B cell (primary cell): ENCODE measurements around the gene PACSIN2. TPM values are rescaled to one million over a fixed set of nuclear protein-coding genes. Genes with fewer than 3 reads are reported as not detected.

Source experiments
- ATAC-seq: fragments of 200-7000 bp; cut with Tn5 transposase; one replicate; pipeline ENCODE4 v1.10.0; 2021; ENCODE audit warnings: low read depth, mild to moderate bottlenecking, moderate number of reproducible peaks, moderate library complexity
- CTCF ChIA-PET: fragments of 350-600 bp; sonication (Branson Sonifier 250); formaldehyde crosslinking; loops from one replicate; lab custom pipeline; 2021; ENCODE audit warnings: antibody characterized with exemption, inconsistent platforms; lab: Charles Lee
- POLR2A ChIA-PET: fragments of 350-600 bp; sonication (Branson Sonifier 250); formaldehyde crosslinking; loops from one replicate; lab custom pipeline; 2021; ENCODE audit warnings: antibody characterized with exemption; lab: Charles Lee
- DNase-seq: peaks from one replicate; pipeline ENCODE4 v3.0.0; 2013
- H2AFZ ChIP-seq: 2 replicates; pipeline ENCODE4 v1.6.1; 2012; ENCODE audit warnings: mild to moderate bottlenecking, low read depth, low read length; ENCODE audit not compliant: insufficient read depth, poor library complexity, severe bottlenecking
- H3K27ac ChIP-seq, 2 donors: 1 replicate in 1 of 2; 2 replicates in 1 of 2; pipeline ENCODE4 v1.5.1; 2012 to 2013; ENCODE audit warnings: low read length in 2 of 2, mild to moderate bottlenecking in 2 of 2, moderate library complexity in 1 of 2
- H3K27me3 ChIP-seq, 4 experiments: fragments of 200-600 bp in 1 of 4; sonication (generic) in 1 of 4; replicated peaks in 1 of 4; 1 replicate in 2 of 4; 2 replicates in 2 of 4; pipeline versions ENCODE4 v1.6.1 to v1.7.0; 2013 to 2016; ENCODE audit warnings: low read length in 3 of 4, mild to moderate bottlenecking in 2 of 4, mixed read lengths in 1 of 4, moderate library complexity in 1 of 4; ENCODE audit not compliant: insufficient read depth in 4 of 4, control insufficient read depth in 3 of 4; ENCODE audit errors: control extremely low read depth in 1 of 4
- H3K36me3 ChIP-seq, 2 experiments: replicated peaks in 1 of 2; 1 replicate in 1 of 2; 2 replicates in 1 of 2; pipeline versions ENCODE4 v1.6.1 to v1.7.1; 2013; ENCODE audit warnings: low read length in 1 of 2; ENCODE audit not compliant: insufficient read depth in 2 of 2, control insufficient read depth in 1 of 2; ENCODE audit errors: control extremely low read depth in 1 of 2, extremely low read depth in 1 of 2
- H3K4me1 ChIP-seq, 2 donors: fragments of 200-600 bp in 1 of 2; sonication (generic) in 1 of 2; 1 replicate in 1 of 2; 2 replicates in 1 of 2; pipeline versions ENCODE4 v1.5.1 to v1.6.1; 2013 to 2017; ENCODE audit warnings: low read length in 2 of 2; ENCODE audit not compliant: control insufficient read depth in 2 of 2, insufficient read depth in 2 of 2
- H3K4me2 ChIP-seq: replicated peaks from 2 replicates; pipeline ENCODE3; 2012; ENCODE audit warnings: mild to moderate bottlenecking, low read depth, low read length; ENCODE audit not compliant: poor library complexity, severe bottlenecking
- H3K4me3 ChIP-seq, 5 experiments: fragments of 200-600 bp in 1 of 5; sonication (generic) in 1 of 5; 1 replicate in 3 of 5; 2 replicates in 2 of 5; pipeline versions ENCODE4 v1.5.1 to v1.7.0; 2011 to 2016; ENCODE audit warnings: low read length in 4 of 5, mild to moderate bottlenecking in 4 of 5, low read depth in 2 of 5, control low read depth in 1 of 5, moderate library complexity in 1 of 5; ENCODE audit not compliant: insufficient read depth in 1 of 5; ENCODE audit errors: control extremely low read depth in 1 of 5, extremely low read depth in 1 of 5
- H3K79me2 ChIP-seq: fragments of 200-600 bp; sonication (generic); one replicate; pipeline ENCODE4 v1.6.0; 2016; ENCODE audit warnings: low read length; ENCODE audit not compliant: control insufficient read depth, insufficient read depth
- H3K9ac ChIP-seq: fragments of 200-600 bp; sonication (generic); 2 replicates; pipeline ENCODE4 v1.6.1; 2017; ENCODE audit warnings: mild to moderate bottlenecking, low read length, moderate library complexity
- H3K9me3 ChIP-seq, 3 donors: one replicate each; pipeline versions ENCODE4 v1.6.1 to v1.7.1; 2013; ENCODE audit warnings: low read length in 2 of 3; ENCODE audit not compliant: control insufficient read depth in 2 of 3, insufficient read depth in 1 of 3; ENCODE audit errors: control extremely low read depth in 1 of 3
- H4K20me1 ChIP-seq: 2 replicates; pipeline ENCODE4 v1.6.0; 2012; ENCODE audit warnings: mild to moderate bottlenecking, low read length; ENCODE audit not compliant: insufficient read depth, control insufficient read depth, poor library complexity, severe bottlenecking
- H3K27ac Mint-ChIP-seq: one replicate; pipeline ENCODE4 v1.8.0; 2021; ENCODE audit warnings: mixed read lengths
- H3K27me3 Mint-ChIP-seq: one replicate; pipeline ENCODE4 v1.8.0; 2021; ENCODE audit warnings: mixed read lengths
- H3K4me1 Mint-ChIP-seq: one replicate; pipeline ENCODE4 v1.8.0; 2021; ENCODE audit warnings: mixed read lengths
- H3K4me3 Mint-ChIP-seq: one replicate; pipeline ENCODE4 v1.8.0; 2021; ENCODE audit warnings: mixed read lengths
- H3K9me3 Mint-ChIP-seq: one replicate; pipeline ENCODE4 v1.8.0; 2022; ENCODE audit warnings: mixed read lengths; ENCODE audit not compliant: insufficient read depth
- EZH2 ChIP-seq: IDR thresholded peaks from 2 replicates; pipeline ENCODE4 v1.6.1; 2012; ENCODE audit warnings: borderline replicate concordance, low read depth, mild to moderate bottlenecking, moderate library complexity, low read length; ENCODE audit not compliant: insufficient read depth, poor library complexity, severe bottlenecking
- WGBS: methylation state at CpG from one replicate; pipeline ENCODE4 v1.1.5; 2013; ENCODE audit warnings: missing lambda C conversion rate; ENCODE audit not compliant: insufficient coverage; 5-methylcytosine and 5-hydroxymethylcytosine counted together
- intact Hi-C: fragments of 100-400 bp; cut with micrococcal nuclease; formaldehyde crosslinking; loops from one replicate; pipeline ENCODE4 v1.10.0; 2022
- polyA plus RNA-seq: library from polyadenylated mRNA; depleted of rRNA; stranded (reverse); fragments of >200 nt; gene quantifications from 2 replicates; pipeline ENCODE4 v1.2.3, GENCODE V29; 2012
- total RNA-seq, 2 donors: library from RNA; stranded (reverse); fragments of 120-200 nt in 1 of 2; gene quantifications; 1 replicate in 1 of 2; 2 replicates in 1 of 2; pipeline versions ENCODE4 v1.2.3 to v1.2.4, GENCODE V29; 2013 to 2022
- TF ChIP-seq, protein P1 (sequence below): fragments of 200-600 bp; IDR thresholded peaks from one replicate; pipeline ENCODE4 v1.8.0; 2022; ENCODE audit warnings: antibody characterized with exemption, mild to moderate bottlenecking

The PACSIN2 gene
- total and polyA plus RNA-seq, 2 donors (not counting 1 experiment from before 2014, with no cell fraction given): 26.9 to 59.3 TPM

DNA sequence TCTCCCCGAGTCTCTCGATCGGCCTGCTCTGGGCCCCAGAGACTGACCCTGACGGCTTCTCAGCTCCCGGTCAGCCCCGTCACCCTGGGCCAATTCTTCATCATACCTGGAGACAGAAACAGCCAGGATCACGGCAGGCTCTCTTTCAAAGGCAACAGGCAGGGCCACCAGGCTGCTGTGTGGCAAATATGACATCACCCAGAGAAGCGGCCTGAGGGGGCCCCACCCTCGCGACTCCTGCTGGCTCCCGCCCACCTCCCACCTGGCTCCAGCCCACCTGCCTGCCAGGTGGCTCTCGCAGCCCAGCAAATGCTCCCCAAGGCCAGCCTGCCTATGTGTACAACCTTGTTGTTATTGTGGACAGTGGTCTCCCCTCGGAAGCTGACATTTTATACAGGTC lies 24.9 kb upstream of the PACSIN2 start:
- Mint-ChIP-seq H3K4me3 (no peak overlapping the region), H3K9me3 (no peaks in the 10 kb centered on the region), H3K4me1 (no peaks in the 10 kb centered on the region), H3K27ac (no peak overlapping the region), H3K27me3 (no peaks in the 10 kb centered on the region)
- ATAC-seq (no peak), DNase-seq (no peak)
- Histone ChIP-seq H3K4me2 (no peak overlapping the region), H3K9ac (no peak overlapping the region), H3K79me2 (no peaks in the 10 kb centered on the region), H3K4me3 (no peak overlapping the region), H3K36me3 (no peaks in the 10 kb centered on the region), H4K20me1 (no peaks in the 10 kb centered on the region), H3K27me3 (no peaks in the 10 kb centered on the region), H3K27ac (no peak overlapping the region), H3K4me1 (no peaks in the 10 kb centered on the region), H3K9me3 (no peaks in the 10 kb centered on the region), H2AFZ (no peak overlapping the region)
- no peak for TF ChIP-seq EZH2
- TF ChIP-seq, protein P1, sequence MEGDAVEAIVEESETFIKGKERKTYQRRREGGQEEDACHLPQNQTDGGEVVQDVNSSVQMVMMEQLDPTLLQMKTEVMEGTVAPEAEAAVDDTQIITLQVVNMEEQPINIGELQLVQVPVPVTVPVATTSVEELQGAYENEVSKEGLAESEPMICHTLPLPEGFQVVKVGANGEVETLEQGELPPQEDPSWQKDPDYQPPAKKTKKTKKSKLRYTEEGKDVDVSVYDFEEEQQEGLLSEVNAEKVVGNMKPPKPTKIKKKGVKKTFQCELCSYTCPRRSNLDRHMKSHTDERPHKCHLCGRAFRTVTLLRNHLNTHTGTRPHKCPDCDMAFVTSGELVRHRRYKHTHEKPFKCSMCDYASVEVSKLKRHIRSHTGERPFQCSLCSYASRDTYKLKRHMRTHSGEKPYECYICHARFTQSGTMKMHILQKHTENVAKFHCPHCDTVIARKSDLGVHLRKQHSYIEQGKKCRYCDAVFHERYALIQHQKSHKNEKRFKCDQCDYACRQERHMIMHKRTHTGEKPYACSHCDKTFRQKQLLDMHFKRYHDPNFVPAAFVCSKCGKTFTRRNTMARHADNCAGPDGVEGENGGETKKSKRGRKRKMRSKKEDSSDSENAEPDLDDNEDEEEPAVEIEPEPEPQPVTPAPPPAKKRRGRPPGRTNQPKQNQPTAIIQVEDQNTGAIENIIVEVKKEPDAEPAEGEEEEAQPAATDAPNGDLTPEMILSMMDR: no peak
- ChIA-PET POLR2A (no interaction called here), CTCF (interaction anchor here (1.1 kb wide), 1 partner anchor 172 kb away, joined by 5 read pairs; no protein-coding TSS in a partner anchor)
- intact Hi-C loops: no loop called here
- 82% methylated on average over 12 of the region's 13 CpGs for WGBS

DNA sequence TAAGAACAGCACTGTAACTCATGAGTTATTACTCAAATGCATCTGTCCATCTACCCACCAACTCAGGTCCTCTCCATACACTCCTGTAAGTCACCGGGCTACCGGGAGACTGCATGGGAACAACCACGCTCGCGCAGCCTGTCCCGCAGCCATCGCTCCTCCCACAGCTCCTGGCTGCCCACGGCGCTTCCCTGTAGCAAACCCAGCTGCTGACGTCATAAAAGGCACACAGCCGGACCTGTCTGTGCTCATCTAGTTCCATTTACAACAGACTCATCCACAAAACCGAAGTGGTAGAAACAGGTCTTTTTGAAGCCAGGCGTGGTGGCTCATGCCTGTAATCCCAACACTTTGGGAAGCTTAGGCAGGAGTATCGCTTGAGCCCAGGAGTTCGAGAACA lies 23.4 kb upstream of the PACSIN2 start:
- Histone ChIP-seq H4K20me1 (no peaks in the 10 kb centered on the region), H3K79me2 (no peaks in the 10 kb centered on the region), H3K36me3 (no peaks in the 10 kb centered on the region), H3K4me3 (no peak overlapping the region), H3K27ac (no peak overlapping the region), H3K9ac (no peak overlapping the region), H3K9me3 (no peaks in the 10 kb centered on the region), H3K4me1 (peaks cover 0 to 6% of the 10 kb centered on the region in 2 donors), H3K27me3 (no peaks in the 10 kb centered on the region), H2AFZ (no peak overlapping the region), H3K4me2 (no peak overlapping the region)
- DNase-seq (no peak), ATAC-seq (no peak)
- ChIA-PET CTCF (interaction anchor here (0.6 kb wide), 1 partner anchor 8 kb away, joined by 3 read pairs; no protein-coding TSS in a partner anchor), POLR2A (no interaction called here)
- TF ChIP-seq, protein P1: no peak
- TF ChIP-seq EZH2: no peak
- no peak overlapping the region for H3K4me3 Mint-ChIP-seq
- WGBS: over 99% methylated on average over 15 of the region's 15 CpGs
- intact Hi-C loops: no loop called here
- peaks cover 5% of the 10 kb centered on the region for H3K4me1 Mint-ChIP-seq
- H3K27ac Mint-ChIP-seq: no peak overlapping the region
- H3K9me3 Mint-ChIP-seq: no peaks in the 10 kb centered on the region
- H3K27me3 Mint-ChIP-seq: no peaks in the 10 kb centered on the region
